Measurements from ENCODE around the gene ATP11A. TPM values are rescaled to one million over a fixed set of nuclear protein-coding genes. Genes with fewer than 3 reads are reported as not detected.
"Not testable (repeated sequence)": the region's sequence is repeated elsewhere in the genome, so short reads cannot be mapped to it uniquely, and the experiment has no call there.

ATP11A gene
- total RNA-seq, 1 experiment from 2014 or later = 8.7 TPM

DNA sequence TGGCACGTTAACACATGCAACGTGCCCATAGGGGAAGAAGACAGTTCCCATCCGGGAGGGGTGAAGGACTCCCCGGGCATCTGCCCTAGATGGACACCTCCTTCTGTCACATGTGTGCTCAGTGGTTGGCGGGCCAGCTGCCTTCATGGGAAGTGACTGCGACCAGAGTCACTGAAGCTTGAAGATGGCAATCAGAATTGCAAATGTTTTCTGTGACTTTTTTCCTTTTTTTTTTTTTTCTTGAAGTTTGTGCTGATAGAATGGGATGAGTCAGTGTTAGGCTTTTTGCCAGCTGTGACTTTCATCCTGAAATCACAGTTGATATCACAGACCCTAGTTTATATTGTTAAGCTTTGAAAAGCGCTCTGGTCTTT lies 170.0 kb downstream of the ATP11A start:
- Histone ChIP-seq H2AFZ (ENCODE audit: low read length) (no peak overlapping the region), H3K27me3 (ENCODE audit: low read length) (no peaks in the 10 kb centered on the region), H3K27ac (ENCODE audit: low read length) (no peak overlapping the region), H3K4me2 (ENCODE audit: low read length) (no peak overlapping the region), H3K9me2 (replicated peaks; ENCODE audit: low read length) (no peaks in the 10 kb centered on the region), H3K36me3 (ENCODE audit: low read depth, low read length) (no peaks in the 10 kb centered on the region; the same call in 1 of the 2 replicates), H3K9me3 (ENCODE audit: low read length) (no peaks in the 10 kb centered on the region), H3K4me3 (ENCODE audit: low read length) (no peak overlapping the region), H3F3A (ENCODE audit: low read length, unreplicated experiment) (no peaks in the 10 kb centered on the region), H3K4me1 (ENCODE audit: insufficient read depth, low read length) (no peaks in the 10 kb centered on the region), H3K79me2 (ENCODE audit: low read length) (no peaks in the 10 kb centered on the region), H3K9ac (ENCODE audit: low read length) (no peak overlapping the region), H4K20me1 (ENCODE audit: low read length) (no peaks in the 10 kb centered on the region)
- TF ChIP-seq, protein P1, sequence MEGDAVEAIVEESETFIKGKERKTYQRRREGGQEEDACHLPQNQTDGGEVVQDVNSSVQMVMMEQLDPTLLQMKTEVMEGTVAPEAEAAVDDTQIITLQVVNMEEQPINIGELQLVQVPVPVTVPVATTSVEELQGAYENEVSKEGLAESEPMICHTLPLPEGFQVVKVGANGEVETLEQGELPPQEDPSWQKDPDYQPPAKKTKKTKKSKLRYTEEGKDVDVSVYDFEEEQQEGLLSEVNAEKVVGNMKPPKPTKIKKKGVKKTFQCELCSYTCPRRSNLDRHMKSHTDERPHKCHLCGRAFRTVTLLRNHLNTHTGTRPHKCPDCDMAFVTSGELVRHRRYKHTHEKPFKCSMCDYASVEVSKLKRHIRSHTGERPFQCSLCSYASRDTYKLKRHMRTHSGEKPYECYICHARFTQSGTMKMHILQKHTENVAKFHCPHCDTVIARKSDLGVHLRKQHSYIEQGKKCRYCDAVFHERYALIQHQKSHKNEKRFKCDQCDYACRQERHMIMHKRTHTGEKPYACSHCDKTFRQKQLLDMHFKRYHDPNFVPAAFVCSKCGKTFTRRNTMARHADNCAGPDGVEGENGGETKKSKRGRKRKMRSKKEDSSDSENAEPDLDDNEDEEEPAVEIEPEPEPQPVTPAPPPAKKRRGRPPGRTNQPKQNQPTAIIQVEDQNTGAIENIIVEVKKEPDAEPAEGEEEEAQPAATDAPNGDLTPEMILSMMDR (conservative IDR thresholded peaks at IDR 0.05; ENCODE audit: low read depth, low read length) = no peak
- ATAC-seq (peak; percentile 20; the same call in 1 of the 2 replicates), DNase-seq (peak; percentile 27)
- ChIA-PET POLR2A (ENCODE audit: unreplicated experiment) (no interaction called here), CTCF (interaction anchor here (0.6 kb wide), 1 partner anchor 101 kb away, joined by 5 read pairs; no protein-coding TSS in a partner anchor)
- BruUV-seq (replicated peaks) = no TSS peak
- intact Hi-C loops (cut with micrococcal nuclease) = no loop called here

DNA sequence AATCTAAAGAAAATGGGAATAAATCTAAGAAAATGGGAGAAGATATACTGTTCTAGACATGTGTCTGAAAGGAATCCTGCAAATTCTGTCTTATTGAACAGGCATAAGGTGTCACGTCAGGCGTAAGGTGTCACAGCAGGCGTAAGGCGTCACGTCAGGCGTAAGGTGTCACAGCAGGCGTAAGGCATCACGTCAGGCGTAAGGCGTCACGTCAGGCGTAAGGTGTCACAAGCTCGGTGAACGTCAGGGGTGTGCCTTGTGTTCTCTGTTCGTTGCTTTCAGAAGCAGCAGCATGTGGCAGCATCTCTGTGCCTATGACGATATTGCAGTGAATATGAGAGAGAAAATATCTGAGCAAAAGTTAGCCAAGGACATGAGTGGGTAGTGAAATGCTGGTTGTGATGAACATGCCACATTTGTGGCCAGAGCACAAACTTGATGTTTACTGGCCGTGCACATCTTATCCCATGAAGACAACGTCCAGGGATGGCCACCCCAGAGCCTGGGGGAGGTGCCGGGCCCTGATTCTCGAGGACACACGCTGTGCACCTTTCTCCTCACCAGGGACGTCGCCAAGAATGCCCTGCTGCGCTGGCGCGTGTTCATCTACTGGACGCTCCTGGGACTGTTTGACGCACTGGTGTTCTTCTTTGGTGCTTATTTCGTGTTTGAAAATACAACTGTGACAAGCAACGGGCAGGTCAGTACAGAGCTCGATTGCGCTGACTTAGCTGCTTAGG lies 172.2 kb downstream of the ATP11A start:
- Histone ChIP-seq H3K27ac (ENCODE audit: low read length) (no peak overlapping the region), H3K27me3 (ENCODE audit: low read length) (no peaks in the 10 kb centered on the region), H3K4me3 (ENCODE audit: low read length) (no peak overlapping the region), H3K4me2 (ENCODE audit: low read length) (no peak overlapping the region), H3K9me2 (replicated peaks; ENCODE audit: low read length) (no peaks in the 10 kb centered on the region), H2AFZ (ENCODE audit: low read length) (no peak overlapping the region), H3K9ac (ENCODE audit: low read length) (no peak overlapping the region), H4K20me1 (ENCODE audit: low read length) (no peaks in the 10 kb centered on the region), H3K4me1 (ENCODE audit: insufficient read depth, low read length) (no peaks in the 10 kb centered on the region), H3F3A (ENCODE audit: low read length, unreplicated experiment) (no peaks in the 10 kb centered on the region), H3K79me2 (ENCODE audit: low read length) (no peaks in the 10 kb centered on the region), H3K9me3 (ENCODE audit: low read length) (no peaks in the 10 kb centered on the region), H3K36me3 (ENCODE audit: low read depth, low read length) (no peaks in the 10 kb centered on the region; the same call in 1 of the 2 replicates)
- no TSS peak for BruUV-seq (replicated peaks)
- DNase-seq = no peak
- TF ChIP-seq EZH2 (IDR thresholded peaks at IDR 0.05; ENCODE audit: low read length, unreplicated experiment) (no peak), EZH2phosphoT487 (IDR thresholded peaks at IDR 0.05; ENCODE audit: borderline replicate concordance, low read length) (no peak)
- TF ChIP-seq, protein P1 (conservative IDR thresholded peaks at IDR 0.05; ENCODE audit: low read depth, low read length) = no peak
- ChIA-PET POLR2A (ENCODE audit: unreplicated experiment) (no interaction called here), CTCF (no interaction called here)
- intact Hi-C loops (cut with micrococcal nuclease) = no loop called here
- no peak for ATAC-seq

DNA sequence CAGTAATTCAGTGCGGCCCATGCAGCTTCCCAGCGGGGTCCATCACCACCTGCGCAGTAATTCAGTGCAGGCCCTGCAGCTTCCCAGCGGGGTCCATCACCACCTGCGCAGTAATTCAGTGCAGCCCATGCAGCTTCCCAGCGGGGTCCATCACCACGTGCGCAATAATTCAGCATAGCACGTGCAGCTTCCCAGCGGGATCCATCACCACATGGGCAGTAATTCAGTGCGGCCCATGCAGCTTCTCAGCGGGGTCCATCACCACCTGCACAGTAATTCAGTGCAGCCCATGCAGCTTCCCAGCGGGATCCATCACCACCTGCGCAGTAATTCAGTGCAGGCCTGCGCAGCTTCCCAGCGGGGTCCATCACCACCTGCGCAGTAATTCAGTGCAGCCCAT lies 173.5 kb downstream of the ATP11A start:
- H3K9ac ChIP-seq (ENCODE audit: low read length); H3K9me3 ChIP-seq (ENCODE audit: low read length); H3K4me2 ChIP-seq (ENCODE audit: low read length); H3K27me3 ChIP-seq (ENCODE audit: low read length); H3K27ac ChIP-seq (ENCODE audit: low read length); POLR2A ChIA-PET (ENCODE audit: unreplicated experiment); DNase-seq; intact Hi-C loops (cut with micrococcal nuclease); ATAC-seq; H3K79me2 ChIP-seq (ENCODE audit: low read length); CTCF ChIA-PET; H4K20me1 ChIP-seq (ENCODE audit: low read length); H3K4me1 ChIP-seq (ENCODE audit: insufficient read depth, low read length); H3F3A ChIP-seq (ENCODE audit: low read length, unreplicated experiment); BruUV-seq (replicated peaks); H3K9me2 ChIP-seq (replicated peaks; ENCODE audit: low read length); H3K36me3 ChIP-seq (ENCODE audit: low read depth, low read length); H3K4me3 ChIP-seq (ENCODE audit: low read length); H2AFZ ChIP-seq (ENCODE audit: low read length): not testable (repeated sequence)

- ATAC-seq; H3K9ac ChIP-seq (ENCODE audit: low read length); BruUV-seq (replicated peaks); H3K4me2 ChIP-seq (ENCODE audit: low read length); CTCF ChIA-PET; H4K20me1 ChIP-seq (ENCODE audit: low read length); H3K4me3 ChIP-seq (ENCODE audit: low read length); intact Hi-C loops (cut with micrococcal nuclease); H3K9me3 ChIP-seq (ENCODE audit: low read length); H3K9me2 ChIP-seq (replicated peaks; ENCODE audit: low read length); H2AFZ ChIP-seq (ENCODE audit: low read length); H3K27me3 ChIP-seq (ENCODE audit: low read length); H3K4me1 ChIP-seq (ENCODE audit: insufficient read depth, low read length); H3K27ac ChIP-seq (ENCODE audit: low read length); H3F3A ChIP-seq (ENCODE audit: low read length, unreplicated experiment); H3K36me3 ChIP-seq (ENCODE audit: low read depth, low read length); POLR2A ChIA-PET (ENCODE audit: unreplicated experiment); DNase-seq; H3K79me2 ChIP-seq (ENCODE audit: low read length): not testable (repeated sequence)
These were observed 175.6 kb downstream of the ATP11A start for GRCh38 chr13:112865478-112865877.
